ENCODE results near the gene TBX2. TPM values are rescaled to one million over a fixed set of nuclear protein-coding genes. Genes with fewer than 3 reads are reported as not detected.

The TBX2 gene
- total and polyA plus RNA-seq, 2 of the 13 experiments (the other 11 are each of a cell fraction or from before 2014, with no cell fraction given), result 2.8 to 15.3 TPM

GRCh38 chr17:61393904-61394629 lies 5.6 kb upstream of the TBX2 start (continued):
- TF ChIP-seq ARID3A (IDR thresholded peaks at IDR 0.05; ENCODE audit: low read depth, low read length) (no peak), SALL2 (CRISPR knock-in tag; IDR thresholded peaks at IDR 0.05) (peak; percentile 84), ZFP36 (IDR thresholded peaks at IDR 0.05; ENCODE audit: borderline replicate concordance, low read depth, low read length, partially characterized antibody) (no peak), ZNF280B (CRISPR knock-in tag; IDR thresholded peaks at IDR 0.05; ENCODE audit: borderline replicate concordance) (peak; percentile 78), SUZ12 (IDR thresholded peaks at IDR 0.05; ENCODE audit: low read depth, low read length) (no peak), MLX (CRISPR knock-in tag; IDR thresholded peaks at IDR 0.05) (0 out of 2 replicates have a peak, but pooled peaks have one; percentile 52), KAT2B (IDR thresholded peaks at IDR 0.05; ENCODE audit: borderline replicate concordance, low read depth, low read length) (no peak), ZNF431 (CRISPR knock-in tag; IDR thresholded peaks at IDR 0.05; ENCODE audit: borderline replicate concordance, low read depth) (no peak), IKZF4 (CRISPR knock-in tag; IDR thresholded peaks at IDR 0.05; ENCODE audit: borderline replicate concordance, low read depth, not compliant biosample characterization) (no peak), ZNF660 (CRISPR knock-in tag; IDR thresholded peaks at IDR 0.05; ENCODE audit: borderline replicate concordance, low read depth) (no peak), AGO1 (IDR thresholded peaks at IDR 0.05; ENCODE audit: low read depth, low read length, poor library complexity, severe bottlenecking) (no peak), ZNF629 (CRISPR knock-in tag; conservative IDR thresholded peaks at IDR 0.05) (no peak; the same call in 1 of the 2 replicates), DR1 (CRISPR knock-in tag; IDR thresholded peaks at IDR 0.05) (peak; percentile 33; the same call in 1 of the 2 replicates), KDM4B (CRISPR knock-in tag; IDR thresholded peaks at IDR 0.05) (0 out of 2 replicates have a peak, but pooled peaks have one; percentile 19), ZSCAN31 (CRISPR knock-in tag; IDR thresholded peaks at IDR 0.05; ENCODE audit: low read depth) (peak; percentile 81), TSC22D2 (CRISPR knock-in tag; IDR thresholded peaks at IDR 0.05; ENCODE audit: borderline replicate concordance) (no peak), NCOA2 (CRISPR knock-in tag; IDR thresholded peaks at IDR 0.05) (peak; percentile 82), SOX13 (IDR thresholded peaks at IDR 0.05) (no peak), SOX13 (CRISPR knock-in tag; conservative IDR thresholded peaks at IDR 0.05 in 1 of 2, IDR thresholded peaks at IDR 0.05 in 1 of 2) (peak in 1 of 2 experiments; percentile 75; a peak in 2 of 4 replicates), JUND (CRISPR knock-in tag; IDR thresholded peaks at IDR 0.05) (no peak), ZNF713 (CRISPR knock-in tag; IDR thresholded peaks at IDR 0.05) (no peak), ZNF549 (CRISPR knock-in tag; IDR thresholded peaks at IDR 0.05) (no peak), KAT7 (CRISPR knock-in tag; IDR thresholded peaks at IDR 0.05; ENCODE audit: borderline replicate concordance) (no peak; the same call in 1 of the 2 replicates), HIVEP1 (CRISPR knock-in tag; IDR thresholded peaks at IDR 0.05) (peak; percentile 67; the same call in 1 of the 2 replicates)
- TF ChIP-seq, protein P1, sequence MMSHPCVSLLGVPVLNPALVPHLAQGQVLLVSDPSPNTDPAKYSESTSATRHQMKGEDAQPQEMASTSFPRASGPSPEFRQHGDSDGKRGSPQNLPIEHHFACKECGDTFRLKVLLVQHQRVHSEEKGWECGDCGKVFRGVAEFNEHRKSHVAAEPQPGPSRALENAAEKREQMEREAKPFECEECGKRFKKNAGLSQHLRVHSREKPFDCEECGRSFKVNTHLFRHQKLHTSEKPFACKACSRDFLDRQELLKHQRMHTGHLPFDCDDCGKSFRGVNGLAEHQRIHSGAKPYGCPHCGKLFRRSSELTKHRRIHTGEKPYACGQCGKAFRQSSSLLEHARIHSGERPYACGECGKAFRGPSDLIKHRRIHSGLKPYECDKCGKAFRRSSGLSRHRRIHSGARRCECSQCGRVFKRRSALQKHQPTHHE (CRISPR knock-in tag; IDR thresholded peaks at IDR 0.05; ENCODE audit: borderline replicate concordance), result peak; percentile 74; the same call in 1 of the 2 replicates
